AG04449 (cell line): ENCODE results near the gene AGBL3.

ENCODE experiments used
- CTCF ChIA-PET: fragments of 350-600 bp; formaldehyde crosslinking; extraction: SDS; loops from one replicate; lab custom pipeline; 2021; ENCODE audit warnings: antibody characterized with exemption; lab: Yijun Ruan, JAX
- POLR2A ChIA-PET: fragments of 400-600, 350-600 bp; formaldehyde crosslinking; extraction: SDS; loops from one replicate; lab custom pipeline; 2020; ENCODE audit warnings: antibody characterized with exemption, inconsistent platforms; lab: Yijun Ruan, JAX
- DNase-seq: peaks from one replicate; pipeline ENCODE4 v3.0.0-alpha.2; 2010; ENCODE audit warnings: low read depth, low spot score
- H3K4me3 ChIP-seq: 2 replicates; pipeline ENCODE4 v1.5.1; 2011; ENCODE audit warnings: low read depth, mild to moderate bottlenecking, control low read depth, low read length
- CTCF ChIP-seq: IDR thresholded peaks from one replicate; pipeline ENCODE4 v1.5.1; 2011; ENCODE audit warnings: mild to moderate bottlenecking, moderate library complexity, low read length, control low read depth, inconsistent platforms; ENCODE audit not compliant: insufficient read depth; ENCODE audit errors: missing control alignments

Gene AGBL3

GRCh38 chr7:135158141-135158655 lies 171.9 kb downstream of the AGBL3 start:
- POLR2A ChIA-PET: no interaction called here

GRCh38 chr7:135158874-135159273 lies 172.6 kb downstream of the AGBL3 start:
- no peak for DNase-seq
- no peak overlapping the region for H3K4me3 ChIP-seq
- ChIA-PET POLR2A (no interaction called here), CTCF (interaction anchor here (3.5 kb wide), 1 partner anchor 10 kb away, joined by 19 read pairs; no protein-coding TSS in a partner anchor)
- TF ChIP-seq CTCF: no peak

More at GRCh38 chr7:135158141-135158655, 171.9 kb downstream of the AGBL3 start:
- DNase-seq: no peak
- CTCF ChIA-PET: interaction anchor here (3.5 kb wide), 1 partner anchor 11 kb away, joined by 19 read pairs; no protein-coding TSS in a partner anchor
- TF ChIP-seq CTCF: no peak
- no peak overlapping the region for H3K4me3 ChIP-seq

GRCh38 chr7:135159359-135160085 lies 173.2 kb downstream of the AGBL3 start:
- no peak overlapping the region for H3K4me3 ChIP-seq
- POLR2A ChIA-PET: no interaction called here
- DNase-seq: no peak
- no peak for TF ChIP-seq CTCF
- CTCF ChIA-PET: interaction anchor here (1.5 to 3.5 kb wide), 2 partner anchors 9 kb away, joined by 5 to 19 read pairs; no protein-coding TSS in a partner anchor

GRCh38 chr7:135160098-135160857 lies 174.0 kb downstream of the AGBL3 start:
- CTCF ChIA-PET: interaction anchor here (1.3 to 3.5 kb wide), 3 partner anchors 9 to 11 kb away, joined by 5 to 19 read pairs (median 5); partner anchors contain the start of gene CYREN
- no peak for DNase-seq
- TF ChIP-seq CTCF: no peak
- H3K4me3 ChIP-seq: no peak overlapping the region
- POLR2A ChIA-PET: no interaction called here

- CTCF ChIA-PET: interaction anchor here (1.3 to 3.5 kb wide), 3 partner anchors 8 to 10 kb away, joined by 5 to 19 read pairs (median 5); partner anchors contain the start of gene CYREN
- no peak overlapping the region for H3K4me3 ChIP-seq
Observed at GRCh38 chr7:135160858-135161653, 174.7 kb downstream of the AGBL3 start.

More at GRCh38 chr7:135160858-135161653, 174.7 kb downstream of the AGBL3 start:
- no peak for TF ChIP-seq CTCF
- POLR2A ChIA-PET: no interaction called here
- no peak for DNase-seq
